MCF 10A (cell line): ENCODE results near the gene PALLD. TPM values are rescaled to one million over a fixed set of nuclear protein-coding genes. Genes with fewer than 3 reads are reported as not detected.

Source experiments
- BruUV-seq: library from RNA; stranded (reverse); fragments of 400-500 nt; replicated peaks from 2 replicates; lab custom pipeline; 2021; lab: Mats Ljungman, UMichigan
- CTCF ChIA-PET: fragments of 300-600 bp; sonication (Branson Sonifier 250); formaldehyde crosslinking; extraction: SDS; loops from one replicate; lab custom pipeline; 2021; ENCODE audit warnings: antibody characterized with exemption, inconsistent platforms; lab: Yijun Ruan, JAX
- POLR2A ChIA-PET: fragments of 300-600, 350-650 bp; sonication (Branson Sonifier 250); formaldehyde crosslinking; extraction: SDS; loops from one replicate; lab custom pipeline; 2020; ENCODE audit warnings: antibody characterized with exemption, inconsistent platforms; lab: Yijun Ruan, JAX
- DNase-seq: peaks from one replicate; pipeline ENCODE4 v3.0.0-alpha.2; 2018; ENCODE audit not compliant: unreplicated experiment
- H3K27ac Mint-ChIP-seq: one replicate; pipeline ENCODE4 v1.8.0; 2022; ENCODE audit warnings: mild to moderate bottlenecking, low read depth, mixed read lengths; ENCODE audit not compliant: unreplicated experiment
- H3K27me3 Mint-ChIP-seq: one replicate; pipeline ENCODE4 v1.8.0; 2022; ENCODE audit warnings: mixed read lengths; ENCODE audit not compliant: insufficient read depth, unreplicated experiment
- H3K36me3 Mint-ChIP-seq: one replicate; pipeline ENCODE4 v1.8.0; 2022; ENCODE audit warnings: mild to moderate bottlenecking, moderate library complexity, mixed read lengths; ENCODE audit not compliant: insufficient read depth, unreplicated experiment
- H3K4me1 Mint-ChIP-seq: one replicate; pipeline ENCODE4 v1.8.0; 2022; ENCODE audit warnings: mixed read lengths; ENCODE audit not compliant: insufficient read depth, unreplicated experiment
- H3K4me3 Mint-ChIP-seq: one replicate; pipeline ENCODE4 v1.8.0; 2022; ENCODE audit warnings: mild to moderate bottlenecking, moderate library complexity, mixed read lengths; ENCODE audit not compliant: unreplicated experiment
- H3K9me3 Mint-ChIP-seq: one replicate; pipeline ENCODE4 v1.8.0; 2022; ENCODE audit warnings: mixed read lengths; ENCODE audit not compliant: unreplicated experiment
- intact Hi-C: fragments of 100-400 bp; cut with micrococcal nuclease; formaldehyde crosslinking; loops from 2 replicates; pipeline ENCODE4 v1.14.1; 2022
- total RNA-seq: library from RNA; stranded (reverse); gene quantifications from 2 replicates; pipeline ENCODE4 v1.2.3, GENCODE V29; 2022
- TF ChIP-seq, protein P1 (sequence below): fragments of 200-600 bp; IDR thresholded peaks from one replicate; pipeline ENCODE4 v1.8.0; 2022; ENCODE audit warnings: antibody characterized with exemption, mild to moderate bottlenecking; ENCODE audit not compliant: unreplicated experiment

The PALLD gene
- total RNA-seq, 1 experiment from 2014 or later: 191 TPM

DNA sequence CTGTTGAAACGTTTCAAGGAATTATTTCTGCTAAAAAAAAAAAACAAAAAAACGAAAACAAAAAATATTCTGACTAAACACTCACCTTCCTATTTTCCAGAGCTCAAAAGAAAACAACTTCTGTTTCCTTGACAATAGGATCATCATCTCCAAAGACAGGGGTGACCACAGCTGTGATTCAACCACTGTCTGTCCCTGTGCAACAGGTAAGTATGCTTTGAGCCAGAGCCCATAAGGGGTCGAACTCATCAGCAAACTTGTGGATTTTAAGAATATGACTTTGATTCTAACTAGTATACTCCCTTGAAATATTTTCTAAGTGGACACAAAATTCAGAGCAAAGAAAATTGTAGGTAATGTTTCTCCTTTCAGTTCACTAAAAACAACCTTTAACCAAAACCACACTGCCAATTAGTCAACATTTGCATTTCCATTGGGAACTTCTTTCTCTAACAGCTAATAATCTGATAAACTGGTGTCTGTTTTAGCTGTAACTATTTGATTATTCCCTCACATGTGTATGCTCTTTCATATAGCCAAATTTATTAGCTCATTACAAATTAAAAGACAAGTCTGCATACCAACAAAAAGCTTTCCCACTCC is 186.1 kb downstream of the PALLD start:
- Mint-ChIP-seq H3K27me3 (no peaks in the 10 kb centered on the region), H3K27ac (no peak overlapping the region), H3K4me3 (no peak overlapping the region), H3K9me3 (no peaks in the 10 kb centered on the region), H3K36me3 (no peaks in the 10 kb centered on the region), H3K4me1 (peaks cover 4% of the 10 kb centered on the region)
- ChIA-PET CTCF (interaction anchor here (0.5 to 1.3 kb wide), 3 partner anchors 10 to 187 kb away, joined by 3 to 5 read pairs (median 3); no protein-coding TSS in a partner anchor), POLR2A (interaction anchor here (0.8 kb wide), 1 partner anchor 27 kb away, joined by 4 read pairs; no protein-coding TSS in a partner anchor)
- intact Hi-C loops: no loop called here
- no TSS peak for BruUV-seq
- TF ChIP-seq, protein P1, sequence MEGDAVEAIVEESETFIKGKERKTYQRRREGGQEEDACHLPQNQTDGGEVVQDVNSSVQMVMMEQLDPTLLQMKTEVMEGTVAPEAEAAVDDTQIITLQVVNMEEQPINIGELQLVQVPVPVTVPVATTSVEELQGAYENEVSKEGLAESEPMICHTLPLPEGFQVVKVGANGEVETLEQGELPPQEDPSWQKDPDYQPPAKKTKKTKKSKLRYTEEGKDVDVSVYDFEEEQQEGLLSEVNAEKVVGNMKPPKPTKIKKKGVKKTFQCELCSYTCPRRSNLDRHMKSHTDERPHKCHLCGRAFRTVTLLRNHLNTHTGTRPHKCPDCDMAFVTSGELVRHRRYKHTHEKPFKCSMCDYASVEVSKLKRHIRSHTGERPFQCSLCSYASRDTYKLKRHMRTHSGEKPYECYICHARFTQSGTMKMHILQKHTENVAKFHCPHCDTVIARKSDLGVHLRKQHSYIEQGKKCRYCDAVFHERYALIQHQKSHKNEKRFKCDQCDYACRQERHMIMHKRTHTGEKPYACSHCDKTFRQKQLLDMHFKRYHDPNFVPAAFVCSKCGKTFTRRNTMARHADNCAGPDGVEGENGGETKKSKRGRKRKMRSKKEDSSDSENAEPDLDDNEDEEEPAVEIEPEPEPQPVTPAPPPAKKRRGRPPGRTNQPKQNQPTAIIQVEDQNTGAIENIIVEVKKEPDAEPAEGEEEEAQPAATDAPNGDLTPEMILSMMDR: no peak
- no peak for DNase-seq

DNA sequence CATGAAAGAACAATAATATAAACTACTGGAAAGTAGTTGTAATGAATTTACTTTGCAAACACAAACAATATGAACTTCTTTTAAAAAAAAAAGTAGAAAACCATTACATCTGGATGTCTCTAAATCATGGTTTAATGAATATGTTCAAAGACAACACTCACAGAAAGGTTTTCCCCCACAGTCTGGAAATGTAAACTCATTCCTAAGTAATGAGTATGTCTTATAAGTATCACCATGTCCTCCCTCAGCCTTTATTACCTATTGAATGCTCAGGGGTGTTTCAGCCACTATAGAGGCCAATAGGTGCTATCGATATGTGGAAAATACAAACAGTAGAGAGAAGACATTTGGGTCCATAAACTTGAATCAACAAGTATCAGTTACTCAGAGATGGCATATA is 186.7 kb downstream of the PALLD start:
- H3K4me1 Mint-ChIP-seq: peaks cover 3% of the 10 kb centered on the region
- TF ChIP-seq, protein P1: no peak
- ChIA-PET CTCF (no interaction called here), POLR2A (interaction anchor here (0.8 kb wide), 1 partner anchor 27 kb away, joined by 4 read pairs; no protein-coding TSS in a partner anchor)
- H3K4me3 Mint-ChIP-seq: no peak overlapping the region
- no peaks in the 10 kb centered on the region for H3K9me3 Mint-ChIP-seq
- H3K36me3 Mint-ChIP-seq: no peaks in the 10 kb centered on the region
- no peaks in the 10 kb centered on the region for H3K27me3 Mint-ChIP-seq
- no peak for DNase-seq
- intact Hi-C loops: no loop called here
- no TSS peak for BruUV-seq
- H3K27ac Mint-ChIP-seq: no peak overlapping the region

DNA sequence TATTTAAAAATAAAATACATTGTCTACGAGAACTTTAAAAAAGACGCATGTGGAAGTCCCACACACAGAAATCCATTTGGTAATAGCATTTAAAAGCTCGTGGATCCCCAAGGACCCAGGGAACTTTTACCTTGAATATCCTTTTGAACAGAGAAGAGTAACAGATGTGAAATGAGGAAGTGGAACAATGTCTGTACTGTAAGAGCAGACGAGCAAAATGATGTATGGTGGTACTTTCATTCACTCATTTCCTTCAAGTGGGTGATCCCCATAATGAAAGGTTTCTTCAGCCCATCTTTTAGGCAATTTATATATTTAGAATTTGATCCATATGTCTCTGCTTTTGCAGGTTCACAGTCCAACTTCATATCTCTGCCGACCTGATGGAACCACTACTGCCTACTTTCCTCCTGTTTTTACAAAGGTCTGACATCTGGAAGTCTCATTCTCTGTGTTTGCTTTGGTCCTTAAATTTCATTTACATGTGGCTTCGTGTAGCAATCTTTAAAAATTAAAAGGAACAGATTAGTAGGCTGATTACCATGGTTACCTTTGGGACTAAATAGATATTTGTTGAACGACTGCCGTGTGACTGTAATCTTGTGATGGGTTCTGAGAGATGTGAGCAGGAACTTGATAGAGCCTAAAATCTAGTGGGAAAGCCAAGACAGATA is 188.4 kb downstream of the PALLD start:
- Mint-ChIP-seq H3K36me3 (no peaks in the 10 kb centered on the region), H3K27ac (no peak overlapping the region), H3K4me1 (no peaks in the 10 kb centered on the region), H3K27me3 (no peaks in the 10 kb centered on the region), H3K4me3 (no peak overlapping the region), H3K9me3 (no peaks in the 10 kb centered on the region)
- no TSS peak for BruUV-seq
- TF ChIP-seq, protein P1: no peak
- ChIA-PET CTCF (no interaction called here), POLR2A (interaction anchor here (0.9 kb wide), 1 partner anchor 113 kb away, joined by 3 read pairs; no protein-coding TSS in a partner anchor)
- no peak for DNase-seq
- intact Hi-C loops: no loop called here

DNA sequence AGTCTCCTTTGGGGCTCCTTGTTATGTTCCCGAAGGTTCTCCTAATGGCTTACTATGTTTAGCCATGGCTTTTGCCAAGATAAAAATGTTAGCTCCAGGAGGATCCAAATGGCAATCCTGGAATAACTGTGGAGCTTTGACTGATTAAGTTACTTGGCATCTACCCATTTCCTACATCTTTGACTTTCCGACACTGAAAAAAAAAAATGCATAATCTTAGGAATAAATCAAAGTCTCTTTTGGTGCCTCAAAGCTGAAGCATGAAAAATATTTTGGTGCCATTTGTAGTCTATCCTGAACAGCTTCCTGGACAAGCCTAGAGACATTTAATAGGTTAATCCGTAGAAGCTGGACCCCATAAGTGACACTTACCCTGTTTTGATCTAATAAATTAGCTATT is 191.7 kb downstream of the PALLD start:
- Mint-ChIP-seq H3K27ac (no peak overlapping the region), H3K4me1 (no peaks in the 10 kb centered on the region), H3K36me3 (no peaks in the 10 kb centered on the region), H3K4me3 (no peak overlapping the region), H3K9me3 (no peaks in the 10 kb centered on the region), H3K27me3 (no peaks in the 10 kb centered on the region)
- no TSS peak for BruUV-seq
- ChIA-PET POLR2A (no interaction called here), CTCF (interaction anchor here (0.8 to 1.4 kb wide), 3 partner anchors 13 to 103 kb away, joined by 3 to 5 read pairs (median 3); no protein-coding TSS in a partner anchor)
- intact Hi-C loops: no loop called here
- TF ChIP-seq, protein P1: no peak
- no peak for DNase-seq
